Muscle of arm (tissue), 12 donors: Measurements from ENCODE around the gene VWF. TPM values are rescaled to one million over a fixed set of nuclear protein-coding genes. Genes with fewer than 3 reads are reported as not detected.
"Not testable (repeated sequence)": the region's sequence is repeated elsewhere in the genome, so short reads cannot be mapped to it uniquely, and the experiment has no call there.

ENCODE experiments used
- DNase-seq: peaks from one replicate; pipeline ENCODE4 v3.0.0-alpha.2; 2013
- polyA plus RNA-seq, 12 donors: library from polyadenylated mRNA; unstranded; fragments of 120-200 nt; gene quantifications; one replicate each; pipeline ENCODE4 v1.2.1, GENCODE V29; 2013; ENCODE audit not compliant: insufficient read length in 12 of 12

The VWF gene
- polyA plus RNA-seq, 12 donors: 49.1 to 67.9 (median 58.1) TPM; not detected in 1

- no peak for DNase-seq
Measured at GRCh38 chr12:6146509-6146908, 22.0 kb upstream of the VWF start.

GRCh38 chr12:6145564-6145963, 21.1 kb upstream of the VWF start:
- DNase-seq: no peak

- DNase-seq: no peak
Measured at GRCh38 chr12:6143303-6143675, 18.8 kb upstream of the VWF start.

- not testable (repeated sequence) for DNase-seq
Measured at GRCh38 chr12:6142368-6143302, 18.2 kb upstream of the VWF start.

GRCh38 chr12:6141731-6142367, 17.4 kb upstream of the VWF start:
- not testable (repeated sequence) for DNase-seq

GRCh38 chr12:6140651-6141447, 16.4 kb upstream of the VWF start:
- DNase-seq: no peak

- DNase-seq: no peak
Measured at GRCh38 chr12:6135071-6135470, 10.6 kb upstream of the VWF start.

GRCh38 chr12:6133642-6134041, 9.2 kb upstream of the VWF start:
- DNase-seq: no peak

- DNase-seq: no peak
Measured at GRCh38 chr12:6132496-6132895, 8.0 kb upstream of the VWF start.

- DNase-seq: peak; percentile 39
Measured at GRCh38 chr12:6125310-6125608, 789 bp upstream of the VWF start.

GRCh38 chr12:6123258-6123657, 1.2 kb downstream of the VWF start:
- DNase-seq: no peak

- no peak for DNase-seq
Measured at GRCh38 chr12:6122201-6122600, 2.3 kb downstream of the VWF start.

GRCh38 chr12:6120796-6121473, 3.5 kb downstream of the VWF start:
- DNase-seq: no peak

- no peak for DNase-seq
Measured at GRCh38 chr12:6118891-6119568, 5.4 kb downstream of the VWF start.

GRCh38 chr12:6116471-6117021, 7.9 kb downstream of the VWF start:
- DNase-seq: no peak

GRCh38 chr12:6115389-6115788, 9.1 kb downstream of the VWF start:
- DNase-seq: no peak

GRCh38 chr12:6114476-6114870, 10.0 kb downstream of the VWF start:
- no peak for DNase-seq

GRCh38 chr12:6113691-6114475, 10.6 kb downstream of the VWF start:
- no peak for DNase-seq

GRCh38 chr12:6112004-6112403, 12.5 kb downstream of the VWF start:
- DNase-seq: no peak

GRCh38 chr12:6110006-6110405, 14.5 kb downstream of the VWF start:
- no peak for DNase-seq
